ENCODE data around the gene SUGP2.

The SUGP2 gene

GRCh38 chr19:18948075-18948975 is 85.0 kb downstream of the SUGP2 start:
- no peak for DNase-seq

- no peak for DNase-seq
These were observed 86.4 kb downstream of the SUGP2 start for GRCh38 chr19:18946918-18947317.

GRCh38 chr19:18946335-18946734 is 87.0 kb downstream of the SUGP2 start:
- no peak for DNase-seq

- DNase-seq, result no peak
These were observed 88.0 kb downstream of the SUGP2 start for GRCh38 chr19:18945297-18945696.

GRCh38 chr19:18943465-18943864 is 89.9 kb downstream of the SUGP2 start:
- DNase-seq, result no peak

- DNase-seq, result no peak
These were observed 90.6 kb downstream of the SUGP2 start for GRCh38 chr19:18942692-18943091.

- no peak for DNase-seq
These were observed 91.5 kb downstream of the SUGP2 start for GRCh38 chr19:18941628-18942354.
